Erythroblast (primary cell): ENCODE measurements around the gene KRTAP10-7.
"Not testable (repeated sequence)": the region's sequence is repeated elsewhere in the genome, so short reads cannot be mapped to it uniquely, and the experiment has no call there.

Experiments
- DNase-seq, 2 experiments: peaks; one replicate each; lab custom pipeline; 2025; lab: John Stamatoyannopoulos, UW
- GATA1 ChIP-seq: IDR thresholded peaks from 2 replicates; pipeline ENCODE4 v1.6.1; 2011; ENCODE audit warnings: low read depth, mild to moderate bottlenecking, control low read depth, low read length, moderate library complexity
- POLR2A ChIP-seq: IDR thresholded peaks from 2 replicates; pipeline ENCODE4 v1.6.1; 2011; ENCODE audit warnings: mild to moderate bottlenecking, low read length

KRTAP10-7 gene

DNA sequence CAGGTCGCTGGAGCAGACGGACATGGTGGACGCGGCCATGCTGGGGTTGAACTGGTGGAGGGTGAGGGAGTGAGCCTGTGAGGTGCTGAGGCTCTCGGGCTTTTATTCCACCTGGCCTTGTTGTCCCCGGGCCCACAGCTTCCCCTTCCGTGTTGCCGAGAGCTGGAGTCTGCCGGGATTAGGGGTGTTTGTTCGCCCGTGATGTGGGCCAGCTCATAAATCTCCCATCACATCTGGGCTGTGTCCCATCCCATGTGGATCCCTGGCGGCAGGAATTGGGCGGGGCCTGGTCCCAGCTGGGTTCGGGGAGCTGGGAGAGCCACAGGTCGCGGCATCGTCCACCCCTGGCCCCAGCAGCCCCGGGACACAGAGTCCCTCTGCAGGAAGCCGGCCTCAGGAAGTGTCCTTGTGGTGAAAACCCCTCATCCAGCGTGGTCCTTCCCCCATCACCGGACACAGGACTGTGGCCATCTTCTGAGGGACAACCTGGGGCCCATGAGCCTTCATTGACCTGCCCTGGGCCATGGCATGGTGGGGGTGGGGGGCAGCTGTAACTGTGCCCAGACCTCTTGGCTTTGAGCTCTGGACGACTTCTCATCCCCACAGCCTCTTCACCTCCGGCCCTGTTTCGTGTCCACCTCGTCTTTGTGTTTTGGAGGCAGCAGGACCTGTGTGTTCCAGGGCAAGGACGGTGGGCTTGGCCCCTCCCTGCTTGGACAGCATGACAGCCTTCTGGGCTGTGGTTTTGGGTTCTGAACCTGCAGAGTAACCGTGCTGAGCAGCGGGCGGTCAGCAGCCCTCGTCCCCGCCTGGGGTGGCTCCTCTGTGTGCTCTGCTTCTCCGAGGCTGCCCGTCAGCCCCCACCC lies 7.7 kb upstream of the KRTAP10-7 start, which contains the start of gene KRTAP10-6:
Gene KRTAP10-6, minus strand, starts transcription at position 60 of the 866 bp plus-strand sequence. Its CDS starts 21 bp downstream, at position 39.
- no peak for DNase-seq
- no peak for TF ChIP-seq POLR2A
- no peak for TF ChIP-seq GATA1

- DNase-seq: peak; percentile 86 to 92
- TF ChIP-seq POLR2A (peak; percentile 35), GATA1 (no peak)
These were observed 6.6 kb upstream of the KRTAP10-7 start for GRCh38 chr21:44593598-44594405.

GRCh38 chr21:44594406-44594916 lies 5.9 kb upstream of the KRTAP10-7 start:
- DNase-seq: peak; percentile 75 to 80
- TF ChIP-seq POLR2A (no peak), GATA1 (no peak)

DNA sequence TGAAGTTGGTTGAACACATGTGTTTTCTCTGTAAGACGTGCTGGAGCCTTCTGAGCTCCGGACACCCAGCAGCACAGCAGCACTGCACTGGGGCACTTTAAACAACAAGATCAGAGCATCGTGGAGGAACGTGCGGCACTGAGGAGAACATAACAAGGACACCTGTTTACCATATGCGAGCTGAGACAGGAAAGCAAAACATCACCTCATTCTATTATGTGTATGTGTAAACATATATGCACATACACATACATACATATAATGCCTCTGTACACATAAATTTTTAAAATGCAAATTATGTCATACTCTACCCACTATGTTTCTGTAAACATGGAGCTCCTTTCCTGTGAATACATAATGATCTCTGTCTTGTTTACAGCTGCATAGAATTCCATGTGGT lies 4.9 kb upstream of the KRTAP10-7 start:
- no peak for DNase-seq
- TF ChIP-seq POLR2A (no peak), GATA1 (no peak)

- TF ChIP-seq GATA1 (no peak), POLR2A (no peak)
- DNase-seq: no peak
These were observed 4.2 kb upstream of the KRTAP10-7 start for GRCh38 chr21:44596068-44596725.

DNA sequence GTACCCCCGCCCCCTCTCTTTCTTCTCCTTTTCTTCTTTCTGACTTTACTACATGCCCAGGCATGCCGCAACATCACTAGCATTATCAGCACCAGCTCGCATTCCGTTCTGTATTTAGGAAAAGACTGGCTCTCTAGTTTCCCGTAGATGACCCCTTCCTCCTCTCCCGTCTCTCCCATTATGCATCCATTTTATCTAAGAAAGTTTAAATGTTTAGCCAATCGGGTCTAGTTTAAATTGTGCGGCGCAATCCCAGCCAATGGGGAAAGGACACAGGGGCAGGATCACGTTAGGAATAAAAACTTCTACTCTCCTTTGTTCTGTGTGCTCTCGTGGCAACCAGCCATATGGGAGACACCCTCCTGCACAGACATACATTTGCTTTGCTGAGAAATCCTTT lies 2.3 kb upstream of the KRTAP10-7 start:
- TF ChIP-seq GATA1 (no peak), POLR2A (no peak)
- DNase-seq: no peak

GRCh38 chr21:44599264-44600029 lies 950 bp upstream of the KRTAP10-7 start:
- TF ChIP-seq GATA1 (no peak), POLR2A (no peak)
- DNase-seq: no peak

GRCh38 chr21:44601091-44601490 lies 694 bp downstream of the KRTAP10-7 start:
- DNase-seq: not testable (repeated sequence)

GRCh38 chr21:44601596-44602462 lies 1.4 kb downstream of the KRTAP10-7 start:
- TF ChIP-seq GATA1 (no peak), POLR2A (no peak)
- DNase-seq: no peak

- TF ChIP-seq POLR2A (no peak), GATA1 (no peak)
- DNase-seq: no peak
These were observed 2.1 kb downstream of the KRTAP10-7 start for GRCh38 chr21:44602463-44602850.

- TF ChIP-seq POLR2A (no peak), GATA1 (no peak)
These were observed 2.9 kb downstream of the KRTAP10-7 start for GRCh38 chr21:44603109-44603875.

More at GRCh38 chr21:44603109-44603875, 2.9 kb downstream of the KRTAP10-7 start:
- DNase-seq: no peak
